Measurements from ENCODE around the gene SUSD3.

GRCh38 chr9:93012963-93013855 lies 45.3 kb upstream of the SUSD3 start:
- TF ChIP-seq POLR2AphosphoS5 (IDR thresholded peaks at IDR 0.05; ENCODE audit: borderline replicate concordance, low read depth, low read length): no peak
- TF ChIP-seq EZH2 (IDR thresholded peaks at IDR 0.05): no peak
